Left ventricle myocardium superior (tissue), 1 donor: ENCODE measurements around the gene TRIM22. TPM values are rescaled to one million over a fixed set of nuclear protein-coding genes. Genes with fewer than 3 reads are reported as not detected.
A peak's percentile ranks its signal among the peaks of the same experiment; 100 is the strongest.
"Not testable (repeated sequence)": the region's sequence is repeated elsewhere in the genome, so short reads cannot be mapped to it uniquely, and the experiment has no call there.

Experiments
- ATAC-seq: fragments of 200-7000 bp; cut with Tn5 transposase; one replicate; pipeline ENCODE4 v1.9.1; 2020; ENCODE audit warnings: mild to moderate bottlenecking, moderate library complexity
- DNase-seq: peaks from one replicate; pipeline ENCODE4 v3.0.0-alpha.2; 2020
- intact Hi-C: fragments of 100-400 bp; cut with micrococcal nuclease; formaldehyde crosslinking; loops from one replicate; pipeline ENCODE4 v1.11.0; 2022
- long read RNA-seq: library from polyadenylated mRNA; unstranded; transcript quantifications from one replicate; pipeline ENCODE4 v2.0.0, GENCODE V29; 2021
- total RNA-seq: library from RNA; stranded (reverse); fragmentation: NEBNext Ultra II Directional; extraction: Animal tissue kit (Norgen Biotek cat#: 25700); gene quantifications from one replicate; pipeline ENCODE4 v1.2.1, GENCODE V29; 2021
- donor health status: DM: no; HTN: yes; CAD: no; lungs with severe emphysema.

Gene TRIM22
- total RNA-seq = 19.2 TPM
- long read RNA-seq, transcript TRIM22-201 (8 exons, 2,989 nt) = major isoform, 7 of 13 reads
- long read RNA-seq, partial matches to known transcripts = 0 of 13 reads
- long read RNA-seq, other reads (novel, unspliced or antisense) = 5 of 13 reads

- no peak for DNase-seq
- intact Hi-C loops = no loop called here
- peak; percentile 74 for ATAC-seq
Measured at GRCh38 chr11:5689551-5689983, at the start of gene TRIM22. TSS of gene TRIM22 (plus strand) at chr11:5689790. CDS start at chr11:5696233, 6,443 bp downstream.

GRCh38 chr11:5639953-5640352 lies 49.6 kb upstream of the TRIM22 start:
- DNase-seq = no peak
- ATAC-seq = no peak
- intact Hi-C loops = no loop called here

GRCh38 chr11:5643585-5643984 lies 46.0 kb upstream of the TRIM22 start:
- intact Hi-C loops = no loop called here
- DNase-seq = no peak
- no peak for ATAC-seq

- DNase-seq (no peak), ATAC-seq (no peak)
- intact Hi-C loops = no loop called here
Measured at GRCh38 chr11:5646139-5646538, 43.5 kb upstream of the TRIM22 start.

- intact Hi-C loops = no loop called here
- ATAC-seq (no peak), DNase-seq (no peak)
Measured at GRCh38 chr11:5655474-5655873, 34.1 kb upstream of the TRIM22 start.

GRCh38 chr11:5656956-5657355 lies 32.6 kb upstream of the TRIM22 start:
- intact Hi-C loops, DNase-seq, ATAC-seq: not testable (repeated sequence)

- ATAC-seq = no peak
- DNase-seq = no peak
- intact Hi-C loops = no loop called here
Measured at GRCh38 chr11:5658318-5658717, 31.3 kb upstream of the TRIM22 start.

- ATAC-seq (no peak), DNase-seq (no peak)
- intact Hi-C loops = no loop called here
Measured at GRCh38 chr11:5663511-5663910, 26.1 kb upstream of the TRIM22 start.

- DNase-seq (no peak), ATAC-seq (no peak)
- intact Hi-C loops = no loop called here
Measured at GRCh38 chr11:5665051-5665570, 24.5 kb upstream of the TRIM22 start.

- DNase-seq (no peak), ATAC-seq (no peak)
- intact Hi-C loops = no loop called here
Measured at GRCh38 chr11:5665746-5666401, 23.7 kb upstream of the TRIM22 start.

GRCh38 chr11:5666402-5666793 lies 23.2 kb upstream of the TRIM22 start:
- no peak for DNase-seq
- intact Hi-C loops = no loop called here
- no peak for ATAC-seq

- DNase-seq (no peak), ATAC-seq (no peak)
- intact Hi-C loops = no loop called here
Measured at GRCh38 chr11:5671831-5672230, 17.8 kb upstream of the TRIM22 start.

GRCh38 chr11:5674391-5674790 lies 15.2 kb upstream of the TRIM22 start:
- intact Hi-C loops = no loop called here
- no peak for ATAC-seq
- no peak for DNase-seq

- intact Hi-C loops = no loop called here
- DNase-seq (no peak), ATAC-seq (no peak)
Measured at GRCh38 chr11:5679811-5680210, 9.8 kb upstream of the TRIM22 start.

- ATAC-seq, DNase-seq: not testable (repeated sequence)
Measured at GRCh38 chr11:5682890-5683441, 6.6 kb upstream of the TRIM22 start.

GRCh38 chr11:5683620-5684019 lies 6.0 kb upstream of the TRIM22 start:
- ATAC-seq, intact Hi-C loops: not testable (repeated sequence)

More at GRCh38 chr11:5682890-5683441, 6.6 kb upstream of the TRIM22 start:
- intact Hi-C loops = not testable (repeated sequence)

GRCh38 chr11:5684036-5684645 lies 5.4 kb upstream of the TRIM22 start:
- ATAC-seq (peak; percentile 4), DNase-seq (no peak)
- intact Hi-C loops = no loop called here

More at GRCh38 chr11:5683620-5684019, 6.0 kb upstream of the TRIM22 start:
- not testable (repeated sequence) for DNase-seq

GRCh38 chr11:5684646-5685362 lies 4.8 kb upstream of the TRIM22 start, which contains the start of gene TRIM5:
TSS of gene TRIM5 (minus strand) at chr11:5685074. CDS start at chr11:5680177, 4,897 bp downstream.
- intact Hi-C loops = no loop called here
- DNase-seq (peak; percentile 84), ATAC-seq (peak; percentile 98)

- no peak for DNase-seq
- no peak for ATAC-seq
- intact Hi-C loops = no loop called here
Measured at GRCh38 chr11:5686426-5686825, 3.2 kb upstream of the TRIM22 start.
